ENCODE data around the gene APC2.

Gene APC2

GRCh38 chr19:1468274-1468820 lies 18.4 kb downstream of the APC2 start:
- Histone ChIP-seq H3K4me3 (ENCODE audit: extremely low read depth, insufficient read depth, low read length, poor library complexity, severe bottlenecking) (no peak overlapping the region), H3K4me1 (ENCODE audit: control insufficient read depth, insufficient read depth, low read length, poor library complexity, severe bottlenecking) (peaks cover 23% of the 10 kb centered on the region), H3K9me3 (ENCODE audit: control insufficient read depth, low read length) (no peaks in the 10 kb centered on the region), H3K27ac (ENCODE audit: low read depth, low read length, severe bottlenecking) (no peak overlapping the region), H3K36me3 (ENCODE audit: control insufficient read depth, insufficient read depth, low read length) (no peaks in the 10 kb centered on the region)
- 21% methylated on average over 42 to 44 of the region's 49 CpGs for WGBS, 2 experiments (ENCODE audit: insufficient coverage in 2 of 2)

GRCh38 chr19:1468821-1469254 lies 18.9 kb downstream of the APC2 start:
- peaks cover 23% of the 10 kb centered on the region for H3K4me1 ChIP-seq (ENCODE audit: control insufficient read depth, insufficient read depth, low read length, poor library complexity, severe bottlenecking)
- no peaks in the 10 kb centered on the region for H3K36me3 ChIP-seq (ENCODE audit: control insufficient read depth, insufficient read depth, low read length)
- H3K9me3 ChIP-seq (ENCODE audit: control insufficient read depth, low read length), result no peaks in the 10 kb centered on the region
- WGBS, 2 experiments (ENCODE audit: insufficient coverage in 2 of 2), result 3 to 4% methylated on average over 39 to 42 of the region's 47 CpGs
- no peak overlapping the region for H3K4me3 ChIP-seq (ENCODE audit: extremely low read depth, insufficient read depth, low read length, poor library complexity, severe bottlenecking)
- H3K27ac ChIP-seq (ENCODE audit: low read depth, low read length, severe bottlenecking), result no peak overlapping the region

GRCh38 chr19:1469255-1470054 lies 19.5 kb downstream of the APC2 start:
- H3K36me3 ChIP-seq (ENCODE audit: control insufficient read depth, insufficient read depth, low read length), result no peaks in the 10 kb centered on the region
- H3K9me3 ChIP-seq (ENCODE audit: control insufficient read depth, low read length), result no peaks in the 10 kb centered on the region
- H3K4me1 ChIP-seq (ENCODE audit: control insufficient read depth, insufficient read depth, low read length, poor library complexity, severe bottlenecking), result peaks cover 23% of the 10 kb centered on the region
- WGBS, 2 experiments (ENCODE audit: insufficient coverage in 2 of 2), result 7 to 8% methylated on average over 91 to 111 of the region's 117 CpGs
- peak overlapping the region; percentile 6 for H3K4me3 ChIP-seq (ENCODE audit: extremely low read depth, insufficient read depth, low read length, poor library complexity, severe bottlenecking)
- no peak overlapping the region for H3K27ac ChIP-seq (ENCODE audit: low read depth, low read length, severe bottlenecking)

DNA sequence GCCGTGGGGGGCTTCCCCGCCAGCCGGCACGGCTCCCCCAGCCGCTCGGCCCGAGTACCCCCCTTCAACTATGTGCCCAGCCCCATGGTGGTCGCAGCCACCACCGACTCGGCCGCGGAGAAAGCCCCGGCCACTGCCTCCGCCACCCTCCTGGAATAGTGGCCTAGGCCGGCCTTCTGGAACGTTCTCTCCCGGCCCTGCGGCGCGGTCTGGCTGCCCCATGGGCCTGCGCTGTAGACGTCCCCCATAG lies 20.1 kb downstream of the APC2 start:
- Histone ChIP-seq H3K4me1 (ENCODE audit: control insufficient read depth, insufficient read depth, low read length, poor library complexity, severe bottlenecking) (peaks cover 23% of the 10 kb centered on the region), H3K9me3 (ENCODE audit: control insufficient read depth, low read length) (no peaks in the 10 kb centered on the region), H3K4me3 (ENCODE audit: extremely low read depth, insufficient read depth, low read length, poor library complexity, severe bottlenecking) (peak overlapping the region; percentile 24), H3K36me3 (ENCODE audit: control insufficient read depth, insufficient read depth, low read length) (peaks cover 3% of the 10 kb centered on the region), H3K27ac (ENCODE audit: low read depth, low read length, severe bottlenecking) (no peak overlapping the region)
- 14 to 15% methylated on average over 17 to 19 of the region's 22 CpGs for WGBS, 2 experiments (ENCODE audit: insufficient coverage in 2 of 2)

DNA sequence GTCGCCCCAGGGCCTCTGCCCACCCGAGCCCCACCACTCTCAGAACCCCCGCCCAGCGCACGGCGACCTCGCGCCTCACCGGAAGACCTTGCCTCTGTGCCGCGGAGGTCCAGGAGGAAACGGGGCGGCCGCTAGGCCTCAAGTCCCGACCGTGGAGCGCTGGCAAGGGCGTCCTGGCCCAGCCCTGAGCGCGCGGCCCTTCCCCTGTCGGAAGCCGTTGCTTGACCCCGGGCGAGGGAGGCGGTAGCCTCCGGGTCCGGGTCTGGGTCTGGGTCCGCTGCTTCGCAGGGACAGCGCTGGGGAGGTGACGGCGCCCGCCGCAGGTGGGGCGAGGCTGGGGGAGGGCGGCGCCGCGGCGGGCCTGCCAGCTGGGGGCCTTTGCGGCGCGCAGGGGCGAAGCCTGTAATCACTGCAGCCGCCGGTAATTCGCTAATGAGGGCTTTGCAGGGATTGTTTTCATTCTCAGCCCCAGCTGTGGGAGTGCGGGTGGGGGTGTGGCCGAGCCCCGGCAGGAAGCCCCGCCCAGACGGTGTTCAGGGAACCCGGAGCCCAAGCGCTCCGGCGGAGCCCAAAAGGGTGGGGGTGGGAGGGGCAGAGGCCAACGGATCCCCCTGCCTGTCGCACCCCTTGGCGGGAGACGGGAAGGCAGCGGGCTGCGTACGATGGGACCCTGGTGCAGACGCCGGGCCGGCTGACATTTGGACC lies 20.5 kb downstream of the APC2 start:
- peak overlapping the region; percentile 24 for H3K4me3 ChIP-seq (ENCODE audit: extremely low read depth, insufficient read depth, low read length, poor library complexity, severe bottlenecking)
- 1% methylated on average over 51 to 53 of the region's 67 CpGs for WGBS, 2 experiments (ENCODE audit: insufficient coverage in 2 of 2)
- peaks cover 23% of the 10 kb centered on the region for H3K4me1 ChIP-seq (ENCODE audit: control insufficient read depth, insufficient read depth, low read length, poor library complexity, severe bottlenecking)
- peaks cover 8% of the 10 kb centered on the region for H3K36me3 ChIP-seq (ENCODE audit: control insufficient read depth, insufficient read depth, low read length)
- no peak overlapping the region for H3K27ac ChIP-seq (ENCODE audit: low read depth, low read length, severe bottlenecking)
- H3K9me3 ChIP-seq (ENCODE audit: control insufficient read depth, low read length), result no peaks in the 10 kb centered on the region

DNA sequence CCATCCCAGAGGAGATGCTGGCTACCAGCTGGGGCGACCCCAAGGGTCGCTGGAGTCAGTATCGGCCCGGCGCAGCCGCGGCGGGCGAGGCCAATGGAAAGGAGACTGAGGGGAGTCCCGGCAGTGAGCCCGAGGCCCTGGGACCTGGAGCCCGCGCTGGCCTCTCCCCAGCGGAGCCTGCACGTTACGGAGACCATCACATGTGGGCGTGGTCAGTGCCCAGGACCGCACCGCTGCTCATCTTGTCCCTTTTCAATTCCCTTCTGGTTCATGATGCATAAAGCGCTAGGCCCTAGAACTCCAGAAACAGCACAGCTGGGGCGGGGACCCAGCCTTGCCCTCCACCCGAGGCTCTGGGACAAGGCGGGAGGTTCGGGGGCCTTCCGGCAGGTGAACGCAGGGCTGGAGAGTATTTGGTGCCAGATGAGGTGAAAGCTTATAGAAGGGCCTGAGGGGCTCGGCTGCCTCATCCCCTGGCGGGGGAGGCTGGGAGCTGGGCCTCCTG lies 21.1 kb downstream of the APC2 start:
- 7 to 8% methylated on average over 25 to 28 of the region's 28 CpGs for WGBS, 2 experiments (ENCODE audit: insufficient coverage in 2 of 2)
- H3K27ac ChIP-seq (ENCODE audit: low read depth, low read length, severe bottlenecking), result no peak overlapping the region
- H3K9me3 ChIP-seq (ENCODE audit: control insufficient read depth, low read length), result no peaks in the 10 kb centered on the region
- peaks cover 23% of the 10 kb centered on the region for H3K4me1 ChIP-seq (ENCODE audit: control insufficient read depth, insufficient read depth, low read length, poor library complexity, severe bottlenecking)
- peaks cover 12% of the 10 kb centered on the region for H3K36me3 ChIP-seq (ENCODE audit: control insufficient read depth, insufficient read depth, low read length)
- H3K4me3 ChIP-seq (ENCODE audit: extremely low read depth, insufficient read depth, low read length, poor library complexity, severe bottlenecking), result peak overlapping the region; percentile 24

GRCh38 chr19:1471515-1472160 lies 21.7 kb downstream of the APC2 start:
- Histone ChIP-seq H3K9me3 (ENCODE audit: control insufficient read depth, low read length) (no peaks in the 10 kb centered on the region), H3K27ac (ENCODE audit: low read depth, low read length, severe bottlenecking) (no peak overlapping the region), H3K36me3 (ENCODE audit: control insufficient read depth, insufficient read depth, low read length) (peaks cover 18% of the 10 kb centered on the region), H3K4me3 (ENCODE audit: extremely low read depth, insufficient read depth, low read length, poor library complexity, severe bottlenecking) (no peak overlapping the region), H3K4me1 (ENCODE audit: control insufficient read depth, insufficient read depth, low read length, poor library complexity, severe bottlenecking) (peaks cover 22% of the 10 kb centered on the region)
- 30% methylated on average over 12 to 19 of the region's 24 CpGs for WGBS, 2 experiments (ENCODE audit: insufficient coverage in 2 of 2)

DNA sequence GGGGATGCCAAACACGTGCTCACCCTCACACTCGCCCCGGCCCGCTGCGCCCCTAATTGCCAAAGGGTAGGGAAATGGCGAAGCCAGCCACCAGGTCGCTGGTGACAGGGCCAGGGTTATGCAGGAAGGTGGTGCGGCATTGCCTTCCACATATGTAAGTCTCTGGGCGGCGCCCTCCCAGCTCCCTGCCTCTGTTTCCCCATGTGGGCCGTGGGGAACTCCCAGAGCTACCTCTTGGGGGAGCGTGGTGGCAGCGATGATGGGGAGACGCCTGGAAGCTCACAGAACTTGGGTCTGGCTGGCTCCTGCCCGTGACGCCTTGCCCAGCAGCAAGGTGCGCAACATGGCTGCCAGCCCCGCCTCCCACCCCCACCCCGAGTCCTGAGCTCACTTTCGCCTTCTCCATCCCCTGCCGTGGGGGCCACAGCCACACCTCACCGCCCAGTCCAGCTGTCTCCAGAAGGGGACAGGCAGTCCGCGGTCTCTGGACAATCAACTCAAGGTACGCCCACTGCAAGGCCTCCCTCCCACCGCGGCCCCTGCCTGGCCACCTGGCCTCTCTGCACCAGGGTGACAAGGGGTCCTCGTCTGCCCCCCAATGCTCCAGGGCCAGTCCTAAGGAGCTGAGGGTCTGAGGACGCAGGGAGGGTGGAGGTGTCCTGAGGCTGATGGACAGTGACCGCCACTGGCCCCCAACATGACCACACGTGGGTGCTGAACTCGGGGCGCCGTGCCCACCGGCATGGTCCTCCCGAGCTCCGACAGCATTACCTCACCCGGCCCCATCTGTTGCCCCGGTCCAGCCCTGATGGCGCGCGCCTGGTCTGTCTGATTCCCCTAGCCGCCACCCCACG lies 22.5 kb downstream of the APC2 start:
- H3K4me3 ChIP-seq (ENCODE audit: extremely low read depth, insufficient read depth, low read length, poor library complexity, severe bottlenecking), result no peak overlapping the region
- WGBS, 2 experiments (ENCODE audit: insufficient coverage in 2 of 2), result 60 to 66% methylated on average over 33 to 40 of the region's 44 CpGs
- peaks cover 17% of the 10 kb centered on the region for H3K4me1 ChIP-seq (ENCODE audit: control insufficient read depth, insufficient read depth, low read length, poor library complexity, severe bottlenecking)
- no peak overlapping the region for H3K27ac ChIP-seq (ENCODE audit: low read depth, low read length, severe bottlenecking)
- peaks cover 23% of the 10 kb centered on the region for H3K36me3 ChIP-seq (ENCODE audit: control insufficient read depth, insufficient read depth, low read length)
- no peaks in the 10 kb centered on the region for H3K9me3 ChIP-seq (ENCODE audit: control insufficient read depth, low read length)

- H3K36me3 ChIP-seq (ENCODE audit: control insufficient read depth, insufficient read depth, low read length), result peaks cover 24% of the 10 kb centered on the region
- H3K27ac ChIP-seq (ENCODE audit: low read depth, low read length, severe bottlenecking), result no peak overlapping the region
- H3K4me1 ChIP-seq (ENCODE audit: control insufficient read depth, insufficient read depth, low read length, poor library complexity, severe bottlenecking), result peaks cover 13% of the 10 kb centered on the region
- no peaks in the 10 kb centered on the region for H3K9me3 ChIP-seq (ENCODE audit: control insufficient read depth, low read length)
- H3K4me3 ChIP-seq (ENCODE audit: extremely low read depth, insufficient read depth, low read length, poor library complexity, severe bottlenecking), result no peak overlapping the region
- 77 to 91% methylated on average over 10 to 17 of the region's 20 CpGs for WGBS, 2 experiments (ENCODE audit: insufficient coverage in 2 of 2)
These were observed 23.3 kb downstream of the APC2 start for GRCh38 chr19:1473085-1473851.

All from mesodermal cell (in vitro differentiated cells).